Thyroid gland (tissue), 4 donors: ENCODE results near the gene PLEKHM3. TPM values are rescaled to one million over a fixed set of nuclear protein-coding genes. Genes with fewer than 3 reads are reported as not detected.

ENCODE experiments used
- DNase-seq, 2 donors: peaks; one replicate each; pipeline ENCODE4 v3.0.0-alpha.2; 2019
- H3K27ac ChIP-seq, 3 donors: fragments of 200-600 bp; sonication (generic); 1 replicate in 2 of 3; 2 replicates in 1 of 3; pipeline ENCODE4 v1.5.1; 2016 to 2019; ENCODE audit warnings: mild to moderate bottlenecking in 1 of 3, moderate library complexity in 1 of 3
- H3K27me3 ChIP-seq: fragments of 200-600 bp; sonication (generic); one replicate; pipeline ENCODE4 v1.5.1; 2019
- H3K36me3 ChIP-seq, 2 donors: fragments of 200-600 bp; sonication (generic); one replicate each; pipeline ENCODE4 v1.5.1; 2016 to 2019
- H3K4me1 ChIP-seq, 2 donors: fragments of 200-600 bp; sonication (generic); one replicate each; pipeline ENCODE4 v1.5.1; 2017 to 2019
- H3K4me3 ChIP-seq, 3 donors: fragments of 200-600 bp; sonication (generic); replicated peaks in 1 of 3; 1 replicate in 2 of 3; 2 replicates in 1 of 3; pipeline ENCODE4 v1.5.1; 2016; ENCODE audit warnings: mild to moderate bottlenecking in 1 of 3
- H3K9me3 ChIP-seq: fragments of 200-600 bp; sonication (generic); one replicate; pipeline ENCODE4 v1.5.1; 2017
- CTCF ChIP-seq, 6 experiments: fragments of 200-600 bp in 3 of 6; fragments of 450-650 bp in 3 of 6; sonication (generic) in 3 of 6; IDR thresholded peaks; one replicate each; pipeline ENCODE4 v1.5.1; 2016 to 2019; ENCODE audit warnings: antibody characterized with exemption in 6 of 6, mild to moderate bottlenecking in 2 of 6, inconsistent platforms in 1 of 6, moderate library complexity in 1 of 6
- POLR2A ChIP-seq, 2 donors: fragments of 450-650 bp; IDR thresholded peaks; one replicate each; pipeline ENCODE4 v1.6.1; 2017; ENCODE audit warnings: antibody characterized with exemption in 2 of 2, mild to moderate bottlenecking in 2 of 2, moderate library complexity in 1 of 2
- WGBS, 2 donors: methylation state at CpG; one replicate each; pipeline ENCODE4 v1.1.5; 2017; 5-methylcytosine and 5-hydroxymethylcytosine counted together
- intact Hi-C: fragments of 100-400 bp; cut with DNase I; formaldehyde crosslinking; loops from one replicate; pipeline ENCODE4 v1.15.1; 2023
- total RNA-seq, 4 donors: library from RNA; depleted of rRNA; stranded (reverse); fragments of >200 nt; gene quantifications; one replicate each; pipeline ENCODE4 v1.2.3, GENCODE V29; 2016

Gene PLEKHM3
- total RNA-seq, 4 donors from 2014 or later, result 42.2 to 53.0 (median 44.5) TPM

DNA sequence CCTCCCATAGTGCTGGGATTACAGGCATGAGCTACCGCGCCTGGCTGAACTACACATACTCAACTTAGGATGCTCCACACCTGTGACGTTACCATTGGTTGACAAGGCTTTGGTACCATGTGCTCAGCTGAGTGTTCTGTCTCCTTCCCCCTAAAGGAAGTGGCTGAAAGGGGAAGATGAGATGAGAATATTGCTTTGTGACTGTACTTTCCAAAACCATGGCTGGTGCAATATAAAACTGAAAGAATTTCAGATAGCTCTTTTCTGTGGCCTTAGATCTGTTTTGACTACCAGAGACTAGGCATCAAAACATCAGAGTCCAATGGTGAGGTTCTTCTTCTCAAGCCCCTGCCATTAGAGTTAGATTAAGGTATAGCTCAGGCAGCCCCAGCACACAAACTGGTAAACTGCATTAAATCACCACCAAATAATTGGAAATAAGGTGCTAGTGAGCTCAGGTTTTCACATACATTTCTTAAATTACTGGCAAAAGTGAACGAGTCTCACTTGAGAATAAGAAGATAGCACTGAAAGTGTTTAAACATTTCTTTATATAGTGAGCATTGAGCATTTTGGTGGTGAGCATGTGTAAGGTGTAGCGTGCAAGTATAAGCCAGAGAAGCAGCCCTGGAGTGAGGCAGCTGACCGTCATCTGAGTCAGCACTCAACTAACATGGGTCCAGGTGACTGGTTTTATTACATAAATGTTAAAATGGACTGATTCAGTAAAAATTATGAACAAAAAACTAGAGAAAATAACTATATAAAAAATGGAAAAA lies 142.1 kb downstream of the PLEKHM3 start:
- H3K27ac ChIP-seq, result no peak overlapping the region
- no peaks in the 10 kb centered on the region for H3K27me3 ChIP-seq
- no peaks in the 10 kb centered on the region for H3K9me3 ChIP-seq
- intact Hi-C loops, result no loop called here
- no peak for TF ChIP-seq CTCF (IDR thresholded peaks at IDR 0.05)
- no peak for TF ChIP-seq POLR2A (IDR thresholded peaks at IDR 0.05)
- no peak for DNase-seq
- 95 to 97% methylated on average over 6 of the region's 6 CpGs for WGBS, 2 donors
- no peaks in the 10 kb centered on the region for H3K36me3 ChIP-seq
- peaks cover 10 to 15% of the 10 kb centered on the region in 2 donors for H3K4me1 ChIP-seq
- H3K4me3 ChIP-seq, result no peak overlapping the region

DNA sequence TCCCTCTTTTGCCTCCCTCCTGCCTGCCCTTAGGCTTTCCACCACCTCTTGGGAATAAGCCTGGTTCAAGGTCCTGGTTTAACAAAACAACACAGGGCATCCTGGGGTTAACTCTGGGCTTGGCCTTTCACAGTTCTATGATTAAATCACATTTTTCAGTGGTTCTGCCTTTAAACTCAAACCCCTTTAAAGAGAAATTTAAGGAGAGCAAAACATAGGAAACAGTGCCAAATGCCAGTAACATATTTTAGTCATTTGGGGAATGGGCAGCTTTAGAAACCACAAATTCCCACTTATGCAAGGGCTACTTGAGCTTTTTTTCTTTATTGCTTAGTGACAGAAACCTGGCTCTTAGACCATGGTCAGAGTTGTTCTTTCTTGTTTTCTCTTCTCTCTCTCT lies 143.4 kb downstream of the PLEKHM3 start:
- Histone ChIP-seq H3K9me3 (no peaks in the 10 kb centered on the region), H3K4me3 (no peak overlapping the region), H3K36me3 (no peaks in the 10 kb centered on the region), H3K4me1 (peaks cover 10 to 21% of the 10 kb centered on the region in 2 donors), H3K27ac (peak overlapping the region in 2 of 3 donors; percentile 15 to 27), H3K27me3 (no peaks in the 10 kb centered on the region)
- intact Hi-C loops, result no loop called here
- DNase-seq, result no peak
- TF ChIP-seq POLR2A (IDR thresholded peaks at IDR 0.05) (no peak), CTCF (IDR thresholded peaks at IDR 0.05) (no peak)

GRCh38 chr2:207879536-207879935 lies 145.8 kb downstream of the PLEKHM3 start:
- H3K4me3 ChIP-seq, result no peak overlapping the region
- H3K4me1 ChIP-seq, result peaks cover 10 to 24% of the 10 kb centered on the region in 2 donors
- H3K9me3 ChIP-seq, result no peaks in the 10 kb centered on the region
- H3K27ac ChIP-seq, result peak overlapping the region; percentile 9 to 61 (median 45)
- 66 to 67% methylated on average over 2 of the region's 2 CpGs for WGBS, 2 donors
- TF ChIP-seq CTCF (IDR thresholded peaks at IDR 0.05) (no peak), POLR2A (IDR thresholded peaks at IDR 0.05) (no peak)
- no peaks in the 10 kb centered on the region for H3K36me3 ChIP-seq
- H3K27me3 ChIP-seq, result no peaks in the 10 kb centered on the region
- DNase-seq, result no peak
- intact Hi-C loops, result no loop called here

DNA sequence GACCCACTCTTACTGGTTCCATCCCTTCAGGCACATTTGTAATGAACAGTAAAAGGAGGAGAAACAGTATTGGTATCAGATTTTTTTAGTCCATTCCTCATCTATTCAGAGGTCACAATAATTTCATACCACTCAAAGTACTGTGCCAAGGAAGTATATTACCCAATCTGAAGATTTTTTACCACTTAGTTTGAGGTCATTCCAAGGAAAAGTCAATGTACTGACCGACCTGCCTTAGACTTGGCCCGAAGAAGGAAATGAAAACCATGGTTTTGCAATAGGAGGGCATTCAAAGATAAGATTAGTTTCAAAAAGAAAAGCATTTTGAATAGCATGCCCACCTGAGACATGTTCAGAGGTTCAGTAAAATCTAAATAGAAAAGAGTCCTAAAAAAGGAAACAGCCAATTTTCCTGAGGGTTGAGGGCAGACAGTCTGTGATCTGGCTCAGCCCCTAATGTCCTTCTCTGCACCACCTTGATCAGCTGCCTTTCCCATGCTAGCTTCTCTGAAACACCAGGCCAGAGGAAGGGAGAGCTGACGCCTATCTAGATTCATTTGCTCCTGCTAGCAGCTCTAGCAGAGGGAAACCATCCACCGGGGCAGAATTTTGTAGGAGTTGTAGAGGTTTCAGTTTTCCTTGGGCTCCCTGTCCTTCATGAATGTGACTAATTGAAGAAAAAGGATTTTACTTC lies 148.3 kb downstream of the PLEKHM3 start:
- Histone ChIP-seq H3K4me1 (peaks cover 10 to 24% of the 10 kb centered on the region in 2 donors), H3K4me3 (no peak overlapping the region), H3K9me3 (no peaks in the 10 kb centered on the region), H3K27ac (no peak overlapping the region), H3K36me3 (no peaks in the 10 kb centered on the region), H3K27me3 (no peaks in the 10 kb centered on the region)
- 84 to 92% methylated on average over 4 of the region's 4 CpGs for WGBS, 2 donors
- no peak for TF ChIP-seq CTCF (IDR thresholded peaks at IDR 0.05)
- TF ChIP-seq POLR2A (IDR thresholded peaks at IDR 0.05), result no peak
- no peak for DNase-seq
- intact Hi-C loops, result no loop called here
